ENCODE data around the gene CCDC70. TPM values are rescaled to one million over a fixed set of nuclear protein-coding genes. Genes with fewer than 3 reads are reported as not detected.
A peak's percentile ranks its signal among the peaks of the same experiment; 100 is the strongest.
"Not testable (repeated sequence)": the region's sequence is repeated elsewhere in the genome, so short reads cannot be mapped to it uniquely, and the experiment has no call there.

CCDC70 gene
- not detected in 2 replicates for total RNA-seq (2014; rRNA removed; shearing (Covaris generic))
- polyA plus RNA-seq (2014; cell fraction: nucleus; rRNA removed), result not detected in 2 replicates

- no peak for DNase-seq (ENCODE audit: extremely low read depth, low read depth)
Observed at GRCh38 chr13:51861723-51862300, at the start of gene CCDC70. TSS of gene CCDC70 (plus strand) at chr13:51861969. CDS start at chr13:51865412, 3,443 bp downstream.

- no peak for DNase-seq (ENCODE audit: extremely low read depth, low read depth)
Observed at GRCh38 chr13:51814071-51814470, 47.7 kb upstream of the CCDC70 start.

GRCh38 chr13:51814825-51815650 is 46.7 kb upstream of the CCDC70 start:
- peak; percentile 53 for DNase-seq (ENCODE audit: extremely low read depth, low read depth)

GRCh38 chr13:51815848-51816247 is 45.9 kb upstream of the CCDC70 start:
- no peak for DNase-seq (ENCODE audit: extremely low read depth, low read depth)

GRCh38 chr13:51816604-51817249 is 45.0 kb upstream of the CCDC70 start:
- DNase-seq (ENCODE audit: extremely low read depth, low read depth), result peak; percentile 21

- DNase-seq (ENCODE audit: extremely low read depth, low read depth), result no peak
Observed at GRCh38 chr13:51817717-51818116, 44.1 kb upstream of the CCDC70 start.

GRCh38 chr13:51818276-51818675 is 43.5 kb upstream of the CCDC70 start:
- no peak for DNase-seq (ENCODE audit: extremely low read depth, low read depth)

GRCh38 chr13:51818781-51819511 is 42.8 kb upstream of the CCDC70 start:
- no peak for DNase-seq (ENCODE audit: extremely low read depth, low read depth)

GRCh38 chr13:51819544-51819943 is 42.2 kb upstream of the CCDC70 start:
- DNase-seq (ENCODE audit: extremely low read depth, low read depth), result no peak

GRCh38 chr13:51820016-51820597 is 41.7 kb upstream of the CCDC70 start:
- no peak for DNase-seq (ENCODE audit: extremely low read depth, low read depth)

- no peak for DNase-seq (ENCODE audit: extremely low read depth, low read depth)
Observed at GRCh38 chr13:51821606-51822005, 40.2 kb upstream of the CCDC70 start.

- DNase-seq (ENCODE audit: extremely low read depth, low read depth), result no peak
Observed at GRCh38 chr13:51822106-51822815, 39.5 kb upstream of the CCDC70 start.

- DNase-seq (ENCODE audit: extremely low read depth, low read depth), result no peak
Observed at GRCh38 chr13:51823359-51823758, 38.4 kb upstream of the CCDC70 start.

- DNase-seq (ENCODE audit: extremely low read depth, low read depth), result no peak
Observed at GRCh38 chr13:51823863-51824262, 37.9 kb upstream of the CCDC70 start.

- not testable (repeated sequence) for DNase-seq (ENCODE audit: extremely low read depth, low read depth)
Observed at GRCh38 chr13:51824712-51825111, 37.1 kb upstream of the CCDC70 start.

GRCh38 chr13:51825165-51825592 is 36.6 kb upstream of the CCDC70 start:
- no peak for DNase-seq (ENCODE audit: extremely low read depth, low read depth)

GRCh38 chr13:51825681-51826254 is 36.0 kb upstream of the CCDC70 start:
- no peak for DNase-seq (ENCODE audit: extremely low read depth, low read depth)

GRCh38 chr13:51826606-51827005 is 35.2 kb upstream of the CCDC70 start:
- DNase-seq (ENCODE audit: extremely low read depth, low read depth), result no peak

- DNase-seq (ENCODE audit: extremely low read depth, low read depth), result no peak
Observed at GRCh38 chr13:51827254-51827653, 34.5 kb upstream of the CCDC70 start.

Measured in NCI-H460 (cell line).